Measurements from ENCODE around the gene MAP4K5.
"Not testable (repeated sequence)": the region's sequence is repeated elsewhere in the genome, so short reads cannot be mapped to it uniquely, and the experiment has no call there.

MAP4K5 gene

GRCh38 chr14:50531595-50532501 lies 521 bp downstream of the MAP4K5 start:
- peak; percentile 34 for DNase-seq

- DNase-seq: no peak
Measured at GRCh38 chr14:50530794-50531365, 1.5 kb downstream of the MAP4K5 start.

GRCh38 chr14:50530358-50530757 lies 2.0 kb downstream of the MAP4K5 start:
- DNase-seq: no peak

- no peak for DNase-seq
Measured at GRCh38 chr14:50529288-50530179, 2.8 kb downstream of the MAP4K5 start.

- DNase-seq: no peak
Measured at GRCh38 chr14:50528000-50528399, 4.4 kb downstream of the MAP4K5 start.

GRCh38 chr14:50524731-50525515 lies 7.4 kb downstream of the MAP4K5 start:
- DNase-seq: no peak

- DNase-seq: no peak
Measured at GRCh38 chr14:50524060-50524459, 8.3 kb downstream of the MAP4K5 start.

GRCh38 chr14:50523271-50524041 lies 8.9 kb downstream of the MAP4K5 start:
- no peak for DNase-seq

- DNase-seq: no peak
Measured at GRCh38 chr14:50521912-50522341, 10.4 kb downstream of the MAP4K5 start.

- peak; percentile 80 for DNase-seq
Measured at GRCh38 chr14:50520947-50521815, 11.2 kb downstream of the MAP4K5 start.

GRCh38 chr14:50516091-50516490 lies 16.3 kb downstream of the MAP4K5 start:
- no peak for DNase-seq

GRCh38 chr14:50512463-50512862 lies 19.9 kb downstream of the MAP4K5 start:
- DNase-seq: no peak

- no peak for DNase-seq
Measured at GRCh38 chr14:50510157-50510556, 22.2 kb downstream of the MAP4K5 start.

GRCh38 chr14:50507078-50507477 lies 25.3 kb downstream of the MAP4K5 start:
- DNase-seq: not testable (repeated sequence)

- no peak for DNase-seq
Measured at GRCh38 chr14:50501642-50502041, 30.7 kb downstream of the MAP4K5 start.

GRCh38 chr14:50497351-50497750 lies 35.0 kb downstream of the MAP4K5 start:
- no peak for DNase-seq

GRCh38 chr14:50489851-50490250 lies 42.5 kb downstream of the MAP4K5 start:
- DNase-seq: no peak

GRCh38 chr14:50488521-50488920 lies 43.8 kb downstream of the MAP4K5 start:
- no peak for DNase-seq

GRCh38 chr14:50479041-50479440 lies 53.3 kb downstream of the MAP4K5 start:
- no peak for DNase-seq

- DNase-seq: no peak
Measured at GRCh38 chr14:50477760-50478159, 54.6 kb downstream of the MAP4K5 start.

- DNase-seq: no peak
Measured at GRCh38 chr14:50476134-50476533, 56.2 kb downstream of the MAP4K5 start.

Measured in activated CD4-positive, alpha-beta T cell treated with anti-CD3 and anti-CD28 coated beads for 48 hours (primary cell).